Bronchial epithelial cell (primary cell): Measurements from ENCODE around the gene FN3KRP. TPM values are rescaled to one million over a fixed set of nuclear protein-coding genes. Genes with fewer than 3 reads are reported as not detected.

ENCODE experiments used
- DNase-seq: peaks from one replicate; pipeline ENCODE4 v3.0.0-alpha.2; 2010; ENCODE audit warnings: low read depth
- FAIRE-seq: peaks from 2 replicates; lab custom pipeline; 2011; peaks lifted over from hg19 to GRCh38; lab: Jason Lieb, UNC
- H3K27me3 ChIP-seq: 2 replicates; pipeline ENCODE4 v1.5.1; 2011; ENCODE audit warnings: low read length; ENCODE audit not compliant: control insufficient read depth, insufficient read depth
- H3K36me3 ChIP-seq: 2 replicates; pipeline ENCODE4 v1.5.1; 2011; ENCODE audit warnings: low read length; ENCODE audit not compliant: control insufficient read depth, insufficient read depth
- H3K4me3 ChIP-seq: 2 replicates; pipeline ENCODE4 v1.5.1; 2011; ENCODE audit warnings: mild to moderate bottlenecking, low read depth, low read length, control low read depth
- CTCF ChIP-seq: IDR thresholded peaks from 2 replicates; pipeline ENCODE4 v1.5.1; 2011; ENCODE audit warnings: mild to moderate bottlenecking, moderate library complexity, low read length, control low read depth, inconsistent platforms; ENCODE audit not compliant: insufficient read depth, severe bottlenecking
- total RNA-seq: library from RNA; depleted of rRNA; stranded (reverse); fragments of >200 nt; gene quantifications from 2 replicates; pipeline ENCODE4 v1.2.1, GENCODE V29; 2014

Gene FN3KRP
- total RNA-seq, 1 donor from 2014 or later = 21.3 TPM

- Histone ChIP-seq H3K27me3 (no peaks in the 10 kb centered on the region), H3K4me3 (no peak overlapping the region), H3K36me3 (no peaks in the 10 kb centered on the region)
- FAIRE-seq (no peak), DNase-seq (no peak)
- TF ChIP-seq CTCF = no peak
Measured at GRCh38 chr17:82679586-82680465, 36.7 kb upstream of the FN3KRP start.

- TF ChIP-seq CTCF = no peak
- H3K4me3 ChIP-seq = no peak overlapping the region
- H3K27me3 ChIP-seq = no peaks in the 10 kb centered on the region
- H3K36me3 ChIP-seq = no peaks in the 10 kb centered on the region
- FAIRE-seq (no peak), DNase-seq (no peak)
Measured at GRCh38 chr17:82681547-82681946, 35.0 kb upstream of the FN3KRP start.

- Histone ChIP-seq H3K4me3 (no peak overlapping the region), H3K36me3 (no peaks in the 10 kb centered on the region), H3K27me3 (no peaks in the 10 kb centered on the region)
- no peak for TF ChIP-seq CTCF
- DNase-seq = no peak
- no peak for FAIRE-seq
Measured at GRCh38 chr17:82683534-82683933, 33.0 kb upstream of the FN3KRP start.

GRCh38 chr17:82684228-82684841, 32.2 kb upstream of the FN3KRP start:
- DNase-seq (no peak), FAIRE-seq (no peak)
- no peak for TF ChIP-seq CTCF
- Histone ChIP-seq H3K36me3 (no peaks in the 10 kb centered on the region), H3K27me3 (no peaks in the 10 kb centered on the region), H3K4me3 (no peak overlapping the region)

GRCh38 chr17:82685291-82685690, 31.2 kb upstream of the FN3KRP start:
- no peak for DNase-seq
- Histone ChIP-seq H3K36me3 (no peaks in the 10 kb centered on the region), H3K27me3 (no peaks in the 10 kb centered on the region), H3K4me3 (no peak overlapping the region)
- FAIRE-seq = no peak
- TF ChIP-seq CTCF = no peak
